ENCODE results near the gene RASAL2.

The RASAL2 gene

DNA sequence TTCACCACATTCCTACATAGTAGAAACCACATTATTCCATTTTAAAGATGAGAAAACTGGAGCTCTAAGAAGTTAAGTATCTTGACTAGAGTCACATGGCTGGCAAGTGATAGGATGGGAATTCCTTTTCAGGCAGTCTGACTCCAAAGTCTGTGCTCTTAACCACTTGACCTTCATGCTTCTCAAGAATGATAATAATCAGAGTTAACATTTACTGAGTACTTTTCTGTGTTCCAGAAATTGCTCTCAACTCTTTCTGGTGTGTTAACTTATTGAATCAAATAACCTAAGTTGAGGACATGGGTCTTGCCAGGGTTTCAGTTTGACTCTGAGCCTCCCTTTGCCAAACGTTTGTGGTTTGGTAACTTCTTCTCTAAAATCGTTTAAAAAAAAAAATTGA lies 169.4 kb downstream of the RASAL2 start:
- Histone ChIP-seq H3K4me3 (no peak overlapping the region), H3K27ac (no peak overlapping the region)

DNA sequence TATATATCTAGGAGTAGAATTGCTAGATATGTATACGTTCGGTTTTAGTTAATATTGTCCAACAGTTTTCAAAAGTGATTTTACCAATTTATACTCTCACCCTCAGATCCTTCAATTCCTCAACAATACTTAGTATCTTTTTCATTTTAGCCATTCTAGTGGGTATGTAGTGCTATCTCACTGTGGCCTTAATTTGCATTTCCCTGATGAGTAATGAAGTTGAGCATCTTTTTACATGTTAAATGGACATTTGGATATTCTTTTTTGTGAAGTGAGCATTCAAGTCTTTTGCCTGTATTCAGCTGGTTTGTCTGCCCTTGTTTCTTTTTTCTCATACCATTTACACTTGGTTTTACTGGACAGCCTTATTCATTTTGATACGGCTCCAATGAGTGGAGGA lies 172.2 kb downstream of the RASAL2 start:
- H3K4me3 ChIP-seq, result no peak overlapping the region

GRCh38 chr1:178266619-178267066 lies 172.7 kb downstream of the RASAL2 start:
- Histone ChIP-seq H3K27ac (no peak overlapping the region), H3K4me3 (no peak overlapping the region)

More for the DNA sequence above, 172.2 kb downstream of the RASAL2 start:
- no peak overlapping the region for H3K27ac ChIP-seq

DNA sequence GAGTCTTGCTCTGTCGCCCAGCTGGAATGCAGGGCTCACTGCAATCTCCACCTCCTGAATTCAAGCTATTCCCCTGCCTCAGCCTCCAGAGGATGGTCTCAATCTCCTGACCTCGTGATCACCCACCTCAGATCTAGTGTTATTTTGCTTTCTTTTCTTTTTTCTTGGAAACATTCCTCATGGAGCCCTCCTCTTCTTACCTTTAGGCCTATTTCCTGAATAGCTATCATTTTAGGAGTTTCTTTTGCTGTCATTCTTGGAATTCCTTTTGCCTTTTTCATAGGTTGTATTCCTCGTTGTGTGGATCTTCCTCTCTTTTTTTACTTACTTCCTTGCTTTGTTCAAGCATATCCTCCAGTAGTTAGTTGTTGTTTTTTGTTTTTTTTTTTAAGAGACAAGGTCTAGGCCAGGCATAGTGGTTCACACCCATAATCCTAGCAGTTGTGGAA lies 173.8 kb downstream of the RASAL2 start:
- H3K4me3 ChIP-seq, result no peak overlapping the region
- H3K27ac ChIP-seq, result no peak overlapping the region

DNA sequence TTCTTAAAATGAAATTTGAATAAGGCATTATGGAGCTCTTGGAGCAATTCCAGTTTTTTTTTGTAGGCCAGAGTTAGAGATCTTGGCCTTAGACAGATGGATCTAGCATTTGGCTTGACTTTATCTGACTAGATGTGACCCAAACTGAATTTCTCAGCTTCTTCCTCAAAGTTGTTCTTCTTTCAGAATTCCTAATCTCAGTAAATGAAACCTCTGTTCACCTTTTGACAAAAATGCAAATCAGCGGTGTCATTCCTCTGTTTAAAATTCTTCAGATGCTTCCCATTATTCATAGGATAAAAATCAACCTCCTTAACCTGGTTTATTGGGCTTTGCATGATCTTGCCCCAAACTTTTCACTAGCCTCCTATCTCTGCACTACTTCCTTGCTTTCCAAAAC lies 177.6 kb downstream of the RASAL2 start:
- Histone ChIP-seq H3K4me3 (no peak overlapping the region), H3K27ac (no peak overlapping the region)

DNA sequence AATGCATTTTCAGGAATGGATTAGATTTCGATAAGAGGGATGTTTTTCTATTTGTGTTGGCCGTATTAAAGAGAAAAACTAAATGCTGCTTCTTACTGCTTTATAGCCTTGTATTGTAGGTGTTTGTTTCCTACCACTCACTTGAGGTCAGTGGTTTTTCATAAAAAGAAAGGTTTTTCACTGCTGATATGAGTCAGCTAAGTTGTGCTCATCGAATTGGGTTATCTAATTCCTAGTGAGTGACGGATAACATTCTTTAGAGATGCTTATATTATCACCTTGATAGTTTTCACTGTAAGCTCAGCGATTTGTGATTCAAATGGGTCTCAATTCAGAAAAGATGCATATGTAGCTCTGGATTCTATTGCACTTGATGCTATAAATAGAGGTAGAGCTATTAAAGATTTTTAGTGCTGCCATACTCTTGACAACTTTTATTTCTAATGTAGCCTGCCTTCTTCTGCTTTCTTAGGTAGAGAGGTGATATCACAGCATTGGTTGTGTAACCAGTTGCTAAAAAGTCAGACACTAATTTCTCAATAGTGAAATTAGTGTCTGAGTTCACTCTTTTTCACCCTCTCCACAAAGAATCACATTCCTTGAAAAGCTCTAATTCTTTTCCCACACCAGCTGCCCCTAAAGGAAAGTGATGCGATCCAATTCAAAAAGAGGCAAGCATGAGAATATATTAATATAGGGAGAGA lies 180.0 kb downstream of the RASAL2 start:
- Histone ChIP-seq H3K4me3 (no peak overlapping the region), H3K27ac (no peak overlapping the region)

GRCh38 chr1:178275049-178275448 lies 181.1 kb downstream of the RASAL2 start:
- H3K27ac ChIP-seq, result no peak overlapping the region

DNA sequence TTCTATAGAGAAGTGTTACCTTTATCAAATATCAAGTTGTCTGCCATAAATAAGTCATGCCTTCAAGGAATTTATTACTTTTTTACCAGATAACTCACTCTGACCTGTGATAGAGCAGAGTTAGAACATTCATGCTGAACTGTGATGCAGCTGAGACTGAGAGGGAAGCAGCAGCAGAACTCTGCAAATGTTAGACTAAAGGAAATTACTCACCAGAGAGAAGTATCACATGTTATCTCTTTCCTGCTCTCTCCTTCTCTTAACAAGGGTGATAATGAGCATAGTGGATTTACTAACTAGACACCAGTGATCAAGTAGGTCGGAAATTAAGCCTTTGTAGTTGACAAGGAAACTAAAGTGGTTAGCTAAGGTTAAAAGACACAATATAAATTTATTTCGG lies 181.6 kb downstream of the RASAL2 start:
- H3K27ac ChIP-seq, result peak overlapping the region in 1 of 21 experiments; percentile 1
- no peak overlapping the region for H3K4me3 ChIP-seq

More at GRCh38 chr1:178275049-178275448, 181.1 kb downstream of the RASAL2 start:
- H3K4me3 ChIP-seq, result no peak overlapping the region

DNA sequence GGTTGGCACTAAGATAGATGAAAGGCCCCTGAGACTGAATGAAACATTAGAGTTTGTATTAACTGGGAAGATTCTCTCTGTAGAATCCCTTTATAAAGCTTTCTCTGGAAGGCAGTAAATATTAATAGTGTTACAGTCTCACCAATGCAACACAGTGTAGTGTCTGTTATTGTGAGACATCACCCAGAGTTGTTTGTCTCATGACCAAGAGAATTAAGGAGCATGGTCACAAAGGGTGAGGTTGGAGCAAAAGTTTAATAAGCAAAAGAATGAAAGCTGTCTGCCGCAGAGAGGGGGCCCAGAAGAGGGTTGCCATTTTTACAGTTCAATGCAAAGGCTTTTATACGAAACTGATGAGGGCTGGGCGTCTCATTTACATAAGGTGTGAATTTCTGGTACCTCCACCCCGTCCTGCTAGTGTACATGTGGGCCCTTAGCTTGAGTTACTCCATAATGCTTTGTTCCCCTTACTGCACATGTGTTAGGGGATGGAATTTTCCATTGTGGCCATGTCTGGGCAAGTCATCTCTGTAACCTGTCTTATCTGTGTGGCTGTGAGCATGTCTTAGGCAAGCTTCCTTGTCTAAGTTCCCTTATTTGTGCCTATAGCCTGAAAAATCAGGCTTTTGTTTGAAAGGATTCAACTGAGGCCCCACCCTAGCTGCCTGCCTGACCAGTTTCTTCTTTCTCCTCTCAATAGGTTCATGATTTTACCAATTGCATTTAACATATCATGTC lies 184.1 kb downstream of the RASAL2 start:
- no peak overlapping the region for H3K4me3 ChIP-seq
- peak overlapping the region in 11 of 21 experiments; percentile 4 to 61 (median 22) for H3K27ac ChIP-seq

DNA sequence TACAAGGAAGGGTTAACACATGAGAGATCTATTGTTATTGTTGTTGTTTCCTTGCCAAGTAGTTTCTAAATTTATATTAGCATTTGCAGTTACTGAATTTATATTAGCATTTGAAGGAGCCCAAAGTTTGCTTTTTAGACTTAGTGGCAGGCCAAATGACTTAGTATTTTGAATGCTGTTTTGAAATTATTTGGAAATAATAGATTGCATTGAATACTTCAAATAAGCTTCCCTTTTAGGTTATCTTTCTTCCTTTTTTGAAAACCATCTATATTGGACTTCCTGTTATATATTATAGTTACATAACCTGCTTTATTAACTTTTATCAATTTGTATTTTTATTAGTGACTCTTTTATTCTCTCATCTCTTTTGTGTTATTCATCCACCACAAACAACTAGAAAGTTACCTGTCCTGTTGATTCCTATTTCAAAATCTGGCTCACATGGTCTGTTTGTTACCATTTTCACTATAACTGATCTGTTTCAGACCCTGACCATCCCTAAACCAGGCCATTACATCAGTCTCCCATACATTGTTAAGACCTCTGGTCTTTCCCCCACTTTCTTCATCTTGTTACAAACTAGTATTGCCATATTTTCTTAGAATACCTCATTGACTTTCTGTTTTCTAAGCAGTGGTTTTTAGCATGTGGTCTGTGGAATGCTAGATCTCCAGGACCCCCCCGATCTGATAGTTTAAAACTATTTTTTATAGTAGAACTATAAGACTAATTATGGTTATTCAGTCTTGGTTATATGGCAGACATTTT lies 185.2 kb downstream of the RASAL2 start:
- peak overlapping the region in 9 of 21 experiments; percentile 4 to 61 (median 22) for H3K27ac ChIP-seq

GRCh38 chr1:178282949-178283367 lies 189.1 kb downstream of the RASAL2 start:
- peak overlapping the region in 1 of 21 experiments; percentile 6 for H3K27ac ChIP-seq
- no peak overlapping the region for H3K4me3 ChIP-seq

More for the DNA sequence above, 185.2 kb downstream of the RASAL2 start:
- H3K4me3 ChIP-seq, result no peak overlapping the region

DNA sequence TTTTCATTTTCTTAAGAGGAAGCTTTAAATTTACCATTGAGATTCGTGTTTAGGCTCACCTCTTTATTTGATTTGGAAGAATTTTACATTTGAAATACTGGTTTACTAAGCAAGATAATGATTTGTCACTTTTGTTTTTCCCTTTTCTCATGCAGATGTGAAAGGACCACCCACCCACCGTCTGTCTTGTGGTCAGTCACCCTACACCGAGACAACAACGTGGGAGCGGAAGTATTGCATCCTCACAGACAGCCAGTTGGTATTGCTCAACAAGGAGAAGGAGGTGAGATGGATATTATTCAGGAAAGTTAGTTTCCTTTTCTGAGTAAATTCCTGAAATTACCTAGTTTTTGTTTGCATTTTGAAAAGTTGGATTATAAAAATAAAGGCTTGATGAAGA lies 189.5 kb downstream of the RASAL2 start:
- Histone ChIP-seq H3K27ac (peak overlapping the region in 1 of 21 experiments; percentile 6), H3K4me3 (no peak overlapping the region)

- H3K4me3 ChIP-seq, result no peak overlapping the region
- peak overlapping the region in 1 of 21 experiments; percentile 16 for H3K27ac ChIP-seq
Observed at GRCh38 chr1:178284058-178284457, 190.2 kb downstream of the RASAL2 start.

DNA sequence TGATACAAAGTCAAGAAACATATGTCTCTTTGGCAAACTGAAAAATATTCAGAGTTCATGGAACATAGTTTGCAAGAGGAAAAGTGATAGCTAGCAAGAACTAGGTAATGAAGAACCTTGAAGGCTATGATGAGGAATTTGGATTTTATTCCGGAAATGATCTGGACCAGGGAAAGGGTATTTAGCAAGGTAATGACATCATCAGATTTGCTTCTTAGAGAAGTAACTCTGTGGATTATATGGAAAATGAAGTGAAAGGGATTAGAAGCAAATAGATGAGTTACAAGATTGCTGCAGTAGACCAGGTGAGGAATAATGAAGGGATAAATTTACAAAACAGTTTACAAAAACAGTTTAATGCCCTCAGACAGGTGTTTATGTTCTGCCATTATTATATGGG lies 197.3 kb downstream of the RASAL2 start:
- Histone ChIP-seq H3K4me3 (no peak overlapping the region), H3K27ac (no peak overlapping the region)

GRCh38 chr1:178294654-178295053 lies 200.8 kb downstream of the RASAL2 start:
- H3K4me3 ChIP-seq, result no peak overlapping the region
- no peak overlapping the region for H3K27ac ChIP-seq

DNA sequence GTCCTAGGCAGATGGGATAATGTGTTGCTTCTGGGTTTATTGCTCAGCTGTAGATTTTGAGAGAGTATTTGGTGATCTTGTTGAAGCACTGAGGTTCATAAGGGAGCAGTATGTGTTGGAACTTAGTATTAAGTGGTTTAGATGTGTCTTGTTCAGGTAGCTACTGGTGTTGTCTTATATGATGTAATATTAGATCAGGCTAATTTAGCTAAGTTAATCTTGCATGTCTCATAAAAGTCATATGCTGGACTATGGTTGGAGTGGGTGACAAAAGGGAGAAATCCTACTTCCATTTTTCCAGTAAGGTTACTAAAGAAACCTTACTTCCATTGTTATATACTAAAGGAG lies 206.4 kb downstream of the RASAL2 start:
- peak overlapping the region in 14 of 21 experiments; percentile 2 to 71 (median 37) for H3K27ac ChIP-seq
- no peak overlapping the region for H3K4me3 ChIP-seq

DNA sequence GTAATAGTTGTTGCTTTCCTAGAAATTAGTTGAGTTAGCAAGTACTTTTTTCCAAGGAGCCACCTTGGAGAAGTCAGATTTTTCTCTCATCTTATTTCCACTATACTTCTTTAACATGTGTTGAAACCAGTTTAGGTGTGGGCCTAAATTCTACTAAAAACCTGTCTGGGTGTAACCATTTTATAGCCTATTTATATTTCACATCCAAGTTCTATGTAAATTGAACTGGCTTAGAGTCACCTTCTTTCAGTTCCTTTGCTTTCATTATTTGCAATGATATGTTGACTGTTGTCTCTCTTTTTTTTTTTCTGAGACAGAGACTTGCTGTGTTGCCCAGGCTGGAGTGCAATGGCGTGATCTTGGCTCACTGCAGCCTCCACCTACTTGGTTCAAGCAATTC lies 207.2 kb downstream of the RASAL2 start:
- peak overlapping the region in 1 of 7 experiments; percentile 5 for H3K4me3 ChIP-seq
- peak overlapping the region in 9 of 21 experiments; percentile 3 to 71 (median 51) for H3K27ac ChIP-seq

- Histone ChIP-seq H3K4me3 (no peak overlapping the region), H3K27ac (no peak overlapping the region)
Observed at GRCh38 chr1:178307264-178307663, 213.4 kb downstream of the RASAL2 start.

DNA sequence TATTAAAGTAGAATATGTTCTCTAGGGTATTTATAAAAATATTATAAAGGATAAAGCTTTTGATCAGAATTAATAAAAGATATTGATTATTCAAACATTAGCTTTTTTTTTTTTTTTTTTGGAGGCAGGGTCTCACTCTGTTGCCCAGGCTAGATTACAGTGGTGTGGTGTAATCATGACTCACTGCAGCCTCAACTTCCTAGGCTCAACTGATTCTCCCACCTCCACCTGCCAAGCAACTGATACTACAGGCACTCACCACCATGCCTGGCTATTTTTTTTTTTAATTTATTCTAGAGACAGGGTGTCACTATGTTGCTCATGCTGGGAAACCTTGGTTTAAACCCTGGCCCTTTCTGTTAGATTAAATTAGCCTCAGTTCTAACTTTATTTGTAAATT lies 214.5 kb downstream of the RASAL2 start:
- H3K4me3 ChIP-seq, result no peak overlapping the region
- H3K27ac ChIP-seq, result no peak overlapping the region

- Histone ChIP-seq H3K27ac (no peak overlapping the region), H3K4me3 (no peak overlapping the region)
Observed at GRCh38 chr1:178310685-178311105, 216.8 kb downstream of the RASAL2 start.

All from skin epidermis (tissue), 12 donors.